Skeletal muscle tissue (tissue), 4 donors: Measurements from ENCODE around the gene INPP4A. TPM values are rescaled to one million over a fixed set of nuclear protein-coding genes. Genes with fewer than 3 reads are reported as not detected.

Experiments
- H3K27ac ChIP-seq: one replicate; pipeline ENCODE4 v1.7.0; 2013; ENCODE audit warnings: mild to moderate bottlenecking, low read depth, low read length, inconsistent platforms
- H3K27me3 ChIP-seq, 3 donors: one replicate each; pipeline ENCODE4 v1.7.0; 2013; ENCODE audit warnings: low read length in 3 of 3; ENCODE audit not compliant: control insufficient read depth in 3 of 3, insufficient read depth in 3 of 3
- H3K36me3 ChIP-seq, 3 donors: one replicate each; pipeline ENCODE4 v1.7.0; 2013; ENCODE audit warnings: low read length in 3 of 3; ENCODE audit not compliant: control insufficient read depth in 3 of 3, insufficient read depth in 3 of 3
- H3K4me1 ChIP-seq, 3 donors: one replicate each; pipeline ENCODE4 v1.7.0; 2013; ENCODE audit warnings: low read length in 3 of 3, mild to moderate bottlenecking in 3 of 3; ENCODE audit not compliant: control insufficient read depth in 3 of 3, insufficient read depth in 3 of 3
- H3K4me3 ChIP-seq, 3 donors: one replicate each; pipeline ENCODE4 v1.7.0; 2013; ENCODE audit warnings: low read length in 3 of 3
- H3K9ac ChIP-seq, 3 donors: one replicate each; pipeline ENCODE4 v1.7.0; 2013; ENCODE audit warnings: low read length in 3 of 3, mild to moderate bottlenecking in 3 of 3, moderate library complexity in 2 of 3, low read depth in 1 of 3
- H3K9me3 ChIP-seq, 3 donors: one replicate each; pipeline ENCODE4 v1.7.0; 2013; ENCODE audit warnings: low read length in 3 of 3; ENCODE audit not compliant: control insufficient read depth in 3 of 3
- total RNA-seq: library from RNA; depleted of rRNA; stranded (reverse); fragments of >200 nt; gene quantifications from one replicate; pipeline ENCODE4 v1.2.3, GENCODE V29; 2014
- donor health status: Osteomylitis.

INPP4A gene
- total RNA-seq, 1 donor from 2014 or later: 12.5 TPM

DNA sequence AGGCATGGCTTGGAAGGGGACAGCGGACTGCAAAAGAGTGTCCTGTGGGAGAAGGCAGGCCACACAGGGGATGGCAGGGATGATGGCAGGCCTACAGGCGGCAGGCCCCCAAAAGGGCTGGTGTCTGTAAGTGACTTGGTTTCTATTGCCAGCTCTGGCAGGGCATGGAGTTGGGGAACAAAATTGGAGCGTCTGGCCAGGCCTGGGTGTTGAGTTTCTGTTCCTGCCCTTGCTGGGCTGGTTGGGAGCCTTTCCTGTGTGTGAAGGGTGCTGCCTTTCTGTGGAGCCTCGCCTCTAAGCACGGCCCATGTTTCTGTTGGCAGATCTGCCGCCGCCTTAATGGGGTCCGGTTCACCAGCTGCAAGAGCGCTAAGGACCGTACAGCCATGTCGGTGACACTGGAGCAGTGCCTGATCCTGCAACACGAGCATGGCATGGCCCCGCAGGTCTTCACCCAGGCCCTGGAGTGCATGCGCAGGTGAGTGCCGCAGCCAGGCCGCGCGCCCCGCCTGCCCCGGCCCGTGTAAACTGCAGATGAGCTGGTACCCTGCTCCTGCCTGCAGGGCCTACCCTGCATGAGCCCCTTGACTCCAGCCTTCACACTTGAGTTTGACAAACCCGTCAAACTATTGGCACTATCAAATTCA is 132.1 kb downstream of the INPP4A start:
- H3K36me3 ChIP-seq: peaks cover 31 to 58% (median 55%) of the 10 kb centered on the region in 3 donors
- H3K27ac ChIP-seq: no peak overlapping the region
- H3K27me3 ChIP-seq: no peaks in the 10 kb centered on the region
- no peak overlapping the region for H3K4me3 ChIP-seq
- no peak overlapping the region for H3K9ac ChIP-seq
- H3K4me1 ChIP-seq: no peaks in the 10 kb centered on the region
- H3K9me3 ChIP-seq: no peaks in the 10 kb centered on the region

DNA sequence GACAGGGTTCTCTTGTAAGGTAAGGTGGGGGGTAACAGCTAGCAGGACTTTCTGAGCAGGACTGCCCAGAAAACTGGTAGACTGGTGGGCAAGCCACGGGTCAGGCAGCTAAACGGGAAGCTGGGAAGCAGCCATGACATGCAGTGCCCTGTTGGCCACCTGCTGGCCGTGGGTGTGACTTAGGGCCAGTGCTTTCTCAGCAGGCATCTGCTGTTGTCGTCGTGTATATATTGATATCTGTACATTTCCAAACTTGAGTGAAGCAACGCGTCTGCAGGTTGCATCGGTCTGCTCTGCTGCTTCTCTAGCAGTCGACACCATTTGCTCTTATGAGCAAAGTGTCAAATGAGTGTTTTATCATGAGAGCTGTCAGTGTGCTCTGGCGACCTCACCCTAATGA is 132.7 kb downstream of the INPP4A start:
- Histone ChIP-seq H3K4me1 (no peaks in the 10 kb centered on the region), H3K27ac (no peak overlapping the region), H3K27me3 (no peaks in the 10 kb centered on the region), H3K36me3 (peaks cover 31 to 61% (median 52%) of the 10 kb centered on the region in 3 donors), H3K9me3 (no peaks in the 10 kb centered on the region), H3K9ac (no peak overlapping the region), H3K4me3 (no peak overlapping the region)

DNA sequence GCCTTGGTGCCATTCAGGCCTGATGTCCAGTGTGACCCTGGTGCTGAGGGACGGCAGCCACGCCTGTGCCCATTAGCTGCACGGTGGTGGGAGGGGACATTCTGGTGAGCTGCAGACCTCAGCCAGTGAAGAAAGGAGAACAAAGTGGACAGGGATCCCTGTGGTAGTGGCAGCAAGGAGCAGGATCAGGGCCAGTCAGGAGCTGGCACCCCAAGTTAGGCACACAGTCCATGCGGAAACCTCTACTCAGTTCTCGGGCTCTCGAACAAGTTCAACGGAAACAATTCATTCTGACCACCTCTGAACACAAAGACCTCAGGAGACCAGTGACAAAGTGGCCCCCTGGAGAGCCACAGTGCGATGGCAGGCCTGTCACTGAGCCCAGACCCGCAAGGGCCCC is 133.6 kb downstream of the INPP4A start:
- Histone ChIP-seq H3K9me3 (no peaks in the 10 kb centered on the region), H3K4me3 (no peak overlapping the region), H3K4me1 (no peaks in the 10 kb centered on the region), H3K27ac (no peak overlapping the region), H3K27me3 (no peaks in the 10 kb centered on the region), H3K36me3 (peaks cover 34 to 60% (median 50%) of the 10 kb centered on the region in 3 donors), H3K9ac (no peak overlapping the region)

DNA sequence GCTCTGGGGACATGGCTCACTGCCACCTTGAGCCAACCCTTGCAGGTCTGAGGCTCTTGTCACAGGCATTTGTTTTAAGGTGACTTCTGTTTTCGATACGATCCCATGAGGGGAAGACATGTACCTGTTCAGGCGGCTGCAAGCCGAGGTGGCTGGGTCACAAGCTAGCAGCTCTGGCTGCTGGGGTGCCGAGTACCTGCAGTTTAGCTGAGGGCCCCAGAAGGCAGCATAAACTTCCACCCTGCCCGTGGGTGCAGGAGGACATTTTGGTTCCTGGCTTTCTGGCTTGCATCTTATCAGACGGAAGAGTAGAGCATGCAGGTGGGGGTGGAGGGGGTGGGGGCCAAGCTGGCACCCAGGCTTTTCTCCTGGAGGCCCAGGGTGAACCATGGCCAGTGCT is 135.3 kb downstream of the INPP4A start:
- no peaks in the 10 kb centered on the region for H3K4me1 ChIP-seq
- H3K9ac ChIP-seq: peak overlapping the region in 1 of 3 donors; percentile 1
- H3K9me3 ChIP-seq: no peaks in the 10 kb centered on the region
- H3K36me3 ChIP-seq: peaks cover 31 to 50% (median 46%) of the 10 kb centered on the region in 3 donors
- H3K4me3 ChIP-seq: no peak overlapping the region
- no peaks in the 10 kb centered on the region for H3K27me3 ChIP-seq
- H3K27ac ChIP-seq: no peak overlapping the region

DNA sequence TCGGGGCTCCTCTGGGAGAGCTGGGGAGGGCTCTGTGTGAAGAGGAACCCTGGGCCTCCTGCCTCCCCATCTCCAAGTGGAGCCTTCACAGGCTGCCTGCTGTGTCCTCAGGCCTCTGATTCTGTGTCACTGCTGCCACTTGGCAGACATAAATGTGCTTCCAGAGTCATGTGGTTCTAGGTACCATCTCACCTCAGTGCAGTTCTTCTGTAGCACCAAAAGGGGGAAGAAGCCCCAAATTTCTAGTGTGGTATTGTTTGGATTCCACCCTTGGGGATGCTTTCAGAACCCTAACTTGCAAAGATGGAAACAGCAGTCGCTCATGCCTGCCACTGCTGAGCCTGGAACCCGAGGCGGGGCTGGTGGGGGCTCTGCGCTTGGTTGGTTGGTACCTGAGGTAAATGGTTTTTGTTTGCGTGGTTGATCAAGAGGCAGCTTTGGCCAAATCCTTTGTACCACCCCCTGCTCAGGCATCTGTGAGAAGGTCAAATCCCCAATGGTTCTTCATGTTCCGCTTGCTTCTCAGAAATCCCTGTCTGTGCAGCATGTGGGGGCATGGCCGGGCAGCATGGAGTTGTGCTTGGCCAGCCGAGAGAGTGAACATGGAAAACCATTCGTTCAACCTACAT is 136.1 kb downstream of the INPP4A start:
- Histone ChIP-seq H3K27me3 (no peaks in the 10 kb centered on the region), H3K27ac (no peak overlapping the region), H3K9me3 (no peaks in the 10 kb centered on the region), H3K36me3 (peaks cover 29 to 45% (median 37%) of the 10 kb centered on the region in 3 donors), H3K9ac (no peak overlapping the region), H3K4me3 (no peak overlapping the region), H3K4me1 (no peaks in the 10 kb centered on the region)

DNA sequence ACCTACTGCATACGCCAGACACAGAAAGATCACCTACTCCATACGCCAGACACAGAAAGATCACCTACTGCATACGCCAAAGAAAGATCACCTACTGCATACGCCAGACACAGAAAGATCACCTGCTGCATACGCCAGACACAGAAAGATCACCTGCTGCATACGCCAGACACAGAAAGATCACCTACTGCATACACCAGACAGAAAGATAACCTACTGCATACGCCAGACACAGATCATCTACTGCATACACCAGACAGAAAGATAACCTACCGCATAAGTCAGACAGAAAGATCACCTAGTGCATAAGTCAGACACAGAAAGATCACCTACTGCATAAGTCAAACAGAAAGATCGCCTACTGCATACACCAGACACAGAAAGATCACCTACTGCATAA is 137.9 kb downstream of the INPP4A start:
- H3K27ac ChIP-seq: no peak overlapping the region
- no peaks in the 10 kb centered on the region for H3K27me3 ChIP-seq
- no peak overlapping the region for H3K9ac ChIP-seq
- H3K36me3 ChIP-seq: peaks cover 17 to 44% (median 30%) of the 10 kb centered on the region in 3 donors
- H3K9me3 ChIP-seq: no peaks in the 10 kb centered on the region
- no peaks in the 10 kb centered on the region for H3K4me1 ChIP-seq
- H3K4me3 ChIP-seq: no peak overlapping the region

DNA sequence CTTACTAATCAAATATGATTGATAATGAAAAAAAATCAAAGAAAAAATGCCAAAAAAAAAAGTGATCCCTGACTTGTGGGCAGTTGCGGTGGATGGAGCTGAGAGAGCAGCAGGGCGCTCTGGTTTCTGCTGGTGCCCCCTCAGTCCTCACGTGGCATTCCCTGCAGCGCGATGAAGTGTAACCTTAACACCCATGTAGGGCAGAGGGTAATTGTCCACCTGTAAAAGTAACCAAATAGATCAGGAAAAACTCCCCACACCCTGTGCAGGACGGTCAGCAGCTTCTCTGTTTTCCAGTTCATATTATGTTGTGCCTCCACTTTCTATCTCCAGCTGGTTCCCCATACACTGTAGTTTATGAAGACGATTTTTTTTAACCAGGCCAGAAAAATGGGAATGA is 138.6 kb downstream of the INPP4A start:
- H3K4me3 ChIP-seq: no peak overlapping the region
- no peaks in the 10 kb centered on the region for H3K4me1 ChIP-seq
- no peaks in the 10 kb centered on the region for H3K9me3 ChIP-seq
- no peak overlapping the region for H3K9ac ChIP-seq
- no peak overlapping the region for H3K27ac ChIP-seq
- peaks cover 13 to 38% (median 24%) of the 10 kb centered on the region in 3 donors for H3K36me3 ChIP-seq
- no peaks in the 10 kb centered on the region for H3K27me3 ChIP-seq

DNA sequence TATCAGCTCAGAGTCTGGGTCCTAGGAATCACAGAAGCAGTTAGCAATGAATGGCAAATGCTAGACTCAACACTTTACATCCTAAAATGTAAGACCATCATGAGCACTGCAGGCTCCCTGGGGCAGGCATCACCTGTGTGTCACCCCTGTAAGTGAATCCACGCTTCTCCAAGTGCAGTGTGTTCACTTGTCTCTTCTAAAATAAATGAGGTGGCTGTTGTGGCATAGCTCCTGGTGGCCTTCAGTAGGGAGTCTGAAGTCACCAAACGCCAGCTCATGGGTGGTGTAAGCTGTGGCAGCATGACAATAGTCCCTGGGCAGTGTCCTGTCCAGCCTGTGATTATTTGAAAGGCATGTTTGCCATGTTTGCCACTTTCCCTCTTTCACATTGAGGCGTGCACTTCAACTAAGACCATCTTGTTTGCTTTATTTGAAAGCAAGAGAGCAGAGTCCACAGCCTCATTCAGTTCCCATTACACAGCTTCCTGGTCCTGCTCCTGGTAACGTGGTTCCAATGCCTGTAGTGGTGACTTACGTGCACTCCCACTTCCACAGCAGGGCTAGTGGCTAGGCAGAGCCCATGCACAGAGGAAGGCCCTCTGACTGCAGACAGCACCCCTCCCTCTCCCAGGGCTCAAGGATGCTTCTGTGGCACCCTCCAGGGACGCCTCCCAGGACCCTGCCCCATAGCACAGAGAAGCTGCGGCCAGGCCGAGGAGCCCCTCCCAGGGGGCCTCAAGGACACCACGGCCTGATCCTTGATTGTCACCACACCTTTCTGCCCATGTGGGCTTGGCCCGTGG is 139.4 kb downstream of the INPP4A start:
- Histone ChIP-seq H3K36me3 (peaks cover 12 to 34% (median 19%) of the 10 kb centered on the region in 3 donors), H3K9ac (no peak overlapping the region), H3K27me3 (no peaks in the 10 kb centered on the region), H3K4me1 (no peaks in the 10 kb centered on the region), H3K27ac (no peak overlapping the region), H3K4me3 (no peak overlapping the region), H3K9me3 (no peaks in the 10 kb centered on the region)

DNA sequence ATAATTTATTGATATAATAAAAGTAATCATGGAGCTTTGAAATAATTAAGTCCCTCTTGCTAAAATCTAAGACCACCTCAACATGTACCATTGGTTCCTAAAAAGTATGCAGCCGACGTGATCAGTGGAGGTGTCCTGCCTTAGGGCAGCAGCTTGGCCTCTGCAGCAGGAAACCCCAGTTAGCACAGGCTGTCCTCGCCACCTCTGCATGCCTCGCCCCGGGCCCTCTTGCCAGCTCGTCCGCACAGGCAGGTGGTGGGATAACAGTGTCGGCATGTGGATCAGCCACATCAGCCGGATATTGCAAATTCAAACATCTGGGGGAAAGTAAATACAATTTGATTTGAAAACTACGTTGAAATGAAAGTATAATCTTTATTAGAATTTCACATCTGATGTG is 140.7 kb downstream of the INPP4A start:
- Histone ChIP-seq H3K27me3 (no peaks in the 10 kb centered on the region), H3K36me3 (peaks cover 8 to 32% (median 19%) of the 10 kb centered on the region in 3 donors), H3K9me3 (no peaks in the 10 kb centered on the region), H3K9ac (no peak overlapping the region), H3K4me3 (no peak overlapping the region), H3K4me1 (no peaks in the 10 kb centered on the region), H3K27ac (no peak overlapping the region)
